Ishikawa (cell line): ENCODE data around the gene CFAP61.

Source experiments
- EP300 ChIP-seq: IDR thresholded peaks from 2 replicates; pipeline ENCODE4 v1.6.1; 2012; ENCODE audit warnings: borderline replicate concordance
- FOXM1 ChIP-seq: IDR thresholded peaks from 2 replicates; pipeline ENCODE4 v1.6.1; 2012; ENCODE audit warnings: low read depth, borderline replicate concordance
- RAD21 ChIP-seq: IDR thresholded peaks from 2 replicates; pipeline ENCODE4 v1.6.1; 2012; ENCODE audit warnings: low read depth
- TEAD4 ChIP-seq: IDR thresholded peaks from 2 replicates; pipeline ENCODE4 v1.6.1; 2012
- ZBTB7A ChIP-seq: IDR thresholded peaks from 2 replicates; pipeline ENCODE4 v1.6.1; 2012; ENCODE audit warnings: low read depth
- TF ChIP-seq, protein P1 (sequence below): IDR thresholded peaks from 2 replicates; pipeline ENCODE4 v1.6.1; 2012

- no peak for TF ChIP-seq RAD21
- no peak for TF ChIP-seq EP300
- TF ChIP-seq TEAD4: no peak
- no peak for TF ChIP-seq FOXM1
- TF ChIP-seq ZBTB7A: no peak
- TF ChIP-seq, protein P1, sequence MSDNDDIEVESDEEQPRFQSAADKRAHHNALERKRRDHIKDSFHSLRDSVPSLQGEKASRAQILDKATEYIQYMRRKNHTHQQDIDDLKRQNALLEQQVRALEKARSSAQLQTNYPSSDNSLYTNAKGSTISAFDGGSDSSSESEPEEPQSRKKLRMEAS: no peak
Observed at GRCh38 chr20:20217621-20218020, 165.3 kb downstream of the CFAP61 start.
